Keratinocyte (primary cell): Measurements from ENCODE around the gene DEGS2. TPM values are rescaled to one million over a fixed set of nuclear protein-coding genes. Genes with fewer than 3 reads are reported as not detected.

ENCODE experiments used
- DNase-seq: peaks from one replicate; pipeline ENCODE4 v3.0.0-alpha.2; 2011; ENCODE audit warnings: low read depth, missing footprints, low spot score
- FAIRE-seq: peaks from 2 replicates; lab custom pipeline; 2011; peaks lifted over from hg19 to GRCh38; lab: Jason Lieb, UNC
- H2AFZ ChIP-seq: 2 replicates; pipeline ENCODE4 v1.6.0; 2012; ENCODE audit warnings: low read length, control low read depth, inconsistent platforms; ENCODE audit not compliant: control insufficient read depth
- H3K27ac ChIP-seq: 2 replicates; pipeline ENCODE4 v1.5.1; 2011; ENCODE audit warnings: low read length; ENCODE audit not compliant: control insufficient read depth, insufficient read depth
- H3K27me3 ChIP-seq: 3 replicates; pipeline ENCODE4 v1.6.0; 2011; ENCODE audit warnings: low read length; ENCODE audit not compliant: control insufficient read depth, insufficient read depth; ENCODE audit errors: extremely low read depth
- H3K36me3 ChIP-seq, 2 experiments: 2 replicates in 1 of 2; 3 replicates in 1 of 2; pipeline ENCODE4 v1.5.1; 2011; ENCODE audit warnings: low read length in 2 of 2, mild to moderate bottlenecking in 1 of 2; ENCODE audit not compliant: control insufficient read depth in 2 of 2, insufficient read depth in 2 of 2; ENCODE audit errors: extremely low read depth in 1 of 2
- H3K4me1 ChIP-seq: 3 replicates; pipeline ENCODE4 v1.5.1; 2011; ENCODE audit warnings: low read length; ENCODE audit not compliant: control insufficient read depth, insufficient read depth; ENCODE audit errors: extremely low read depth
- H3K4me2 ChIP-seq: 3 replicates; pipeline ENCODE4 v1.6.0; 2011; ENCODE audit warnings: low read depth, low read length; ENCODE audit not compliant: control insufficient read depth, insufficient read depth; ENCODE audit errors: extremely low read depth
- H3K4me3 ChIP-seq, 3 experiments: fragments of 200-600 bp in 1 of 3; sonication (generic) in 1 of 3; 2 replicates in 2 of 3; 3 replicates in 1 of 3; pipeline ENCODE4 v1.5.1; 2011 to 2016; ENCODE audit warnings: low read length in 3 of 3, mild to moderate bottlenecking in 3 of 3, control low read depth in 2 of 3, inconsistent platforms in 1 of 3, low read depth in 1 of 3, mixed read lengths in 1 of 3, mixed run types in 1 of 3, moderate library complexity in 1 of 3; ENCODE audit not compliant: control insufficient read depth in 2 of 3, insufficient read depth in 2 of 3; ENCODE audit errors: extremely low read depth in 1 of 3
- H3K79me2 ChIP-seq: 2 replicates; pipeline ENCODE4 v1.6.0; 2012; ENCODE audit warnings: low read length; ENCODE audit not compliant: control insufficient read depth, insufficient read depth
- H3K9ac ChIP-seq: 3 replicates; pipeline ENCODE4 v1.6.0; 2011; ENCODE audit warnings: low read length; ENCODE audit not compliant: control insufficient read depth, insufficient read depth; ENCODE audit errors: extremely low read depth
- H3K9me1 ChIP-seq: 3 replicates; pipeline ENCODE4 v1.6.0; 2011; ENCODE audit warnings: low read length; ENCODE audit not compliant: control insufficient read depth, insufficient read depth; ENCODE audit errors: extremely low read depth
- H3K9me3 ChIP-seq: 2 replicates; pipeline ENCODE4 v1.5.1; 2012; ENCODE audit warnings: low read depth, low read length; ENCODE audit not compliant: control insufficient read depth
- H4K20me1 ChIP-seq: 3 replicates; pipeline ENCODE4 v1.6.0; 2011; ENCODE audit warnings: low read length; ENCODE audit not compliant: control insufficient read depth, insufficient read depth; ENCODE audit errors: extremely low read depth
- EZH2 ChIP-seq: IDR thresholded peaks from one replicate; pipeline ENCODE4 v1.6.1; 2012; ENCODE audit warnings: inconsistent platforms, mild to moderate bottlenecking, low read length, moderate library complexity
- dilution Hi-C: fragments of 300-500 bp; cut with MboI; formaldehyde crosslinking; loops from one replicate; pipeline ENCODE4 v1.7.0; 2020; ENCODE audit warnings: low sequenced_read_pairs; ENCODE audit not compliant: extremely low pct_ligation_motif_present
- polyA plus RNA-seq, 5 experiments: library from polyadenylated mRNA; depleted of rRNA in 3 of 5; stranded (reverse) in 3 of 5; stranded (forward) in 1 of 5; unstranded in 1 of 5; fragments of >200 nt; gene quantifications; 1 replicate in 1 of 5; 2 replicates in 3 of 5; 3 replicates in 1 of 5; pipeline versions ENCODE4 v1.2.1 to v1.2.3, GENCODE V29; 2011 to 2012; ENCODE audit warnings: missing spikeins in 2 of 5, low read depth in 1 of 5, low replicate concordance in 1 of 5
- TF ChIP-seq, protein P1 (sequence below), 3 experiments: IDR thresholded peaks in 1 of 3; conservative IDR thresholded peaks in 1 of 3; optimal IDR thresholded peaks in 1 of 3; 2 replicates in 2 of 3; 3 replicates in 1 of 3; pipeline versions ENCODE3 to v1.5.1; 2011; ENCODE audit warnings: low read length in 3 of 3, mild to moderate bottlenecking in 3 of 3, moderate library complexity in 2 of 3, control low read depth in 1 of 3, inconsistent platforms in 1 of 3; ENCODE audit not compliant: insufficient read depth in 2 of 3; ENCODE audit errors: extremely low read depth in 1 of 3

DEGS2 gene
- polyA plus RNA-seq, 1 donor (not counting 4 experiments of a cell fraction or from before 2014, with no cell fraction given): 0.46 TPM

DNA sequence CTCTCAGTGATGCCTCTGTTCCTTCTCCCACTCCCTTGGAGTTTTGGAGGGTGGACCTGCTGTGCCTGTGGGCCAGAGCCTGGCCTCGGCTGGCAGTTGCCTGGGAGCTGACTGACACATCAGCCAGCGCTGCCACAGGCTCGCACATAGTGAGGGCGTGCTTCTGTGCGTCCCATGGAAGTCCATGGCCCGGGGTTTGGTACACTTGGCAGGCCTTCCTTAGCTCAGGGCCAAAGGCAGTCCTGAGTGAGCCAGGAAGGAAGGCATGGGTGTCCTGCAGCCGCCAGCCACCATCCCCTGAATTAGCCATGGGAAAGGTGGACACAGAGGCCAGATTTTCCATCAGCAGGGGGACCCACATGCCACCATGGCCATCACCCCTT lies 1.1 kb upstream of the DEGS2 start:
- H2AFZ ChIP-seq: no peak overlapping the region
- no peak for TF ChIP-seq EZH2
- TF ChIP-seq, protein P1, sequence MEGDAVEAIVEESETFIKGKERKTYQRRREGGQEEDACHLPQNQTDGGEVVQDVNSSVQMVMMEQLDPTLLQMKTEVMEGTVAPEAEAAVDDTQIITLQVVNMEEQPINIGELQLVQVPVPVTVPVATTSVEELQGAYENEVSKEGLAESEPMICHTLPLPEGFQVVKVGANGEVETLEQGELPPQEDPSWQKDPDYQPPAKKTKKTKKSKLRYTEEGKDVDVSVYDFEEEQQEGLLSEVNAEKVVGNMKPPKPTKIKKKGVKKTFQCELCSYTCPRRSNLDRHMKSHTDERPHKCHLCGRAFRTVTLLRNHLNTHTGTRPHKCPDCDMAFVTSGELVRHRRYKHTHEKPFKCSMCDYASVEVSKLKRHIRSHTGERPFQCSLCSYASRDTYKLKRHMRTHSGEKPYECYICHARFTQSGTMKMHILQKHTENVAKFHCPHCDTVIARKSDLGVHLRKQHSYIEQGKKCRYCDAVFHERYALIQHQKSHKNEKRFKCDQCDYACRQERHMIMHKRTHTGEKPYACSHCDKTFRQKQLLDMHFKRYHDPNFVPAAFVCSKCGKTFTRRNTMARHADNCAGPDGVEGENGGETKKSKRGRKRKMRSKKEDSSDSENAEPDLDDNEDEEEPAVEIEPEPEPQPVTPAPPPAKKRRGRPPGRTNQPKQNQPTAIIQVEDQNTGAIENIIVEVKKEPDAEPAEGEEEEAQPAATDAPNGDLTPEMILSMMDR (optimal IDR thresholded peaks at IDR 0.05 in 1 of 3, IDR thresholded peaks at IDR 0.05 in 1 of 3, conservative IDR thresholded peaks at IDR 0.05 in 1 of 3; ENCODE audit: extremely low read depth in 1 of 3, insufficient read depth in 2 of 3, low read length in 3 of 3): no peak
- peaks cover 14% of the 10 kb centered on the region for H3K4me1 ChIP-seq
- H3K27me3 ChIP-seq: peaks cover 30% of the 10 kb centered on the region
- no peaks in the 10 kb centered on the region for H3K9me1 ChIP-seq
- no peak overlapping the region for H3K4me3 ChIP-seq
- no peaks in the 10 kb centered on the region for H3K36me3 ChIP-seq
- H3K27ac ChIP-seq: no peak overlapping the region
- no peaks in the 10 kb centered on the region for H3K79me2 ChIP-seq
- H3K9me3 ChIP-seq: peaks cover 4% of the 10 kb centered on the region
- H3K4me2 ChIP-seq: no peak overlapping the region
- DNase-seq (no peak), FAIRE-seq (no peak)
- no peaks in the 10 kb centered on the region for H4K20me1 ChIP-seq
- no peak overlapping the region for H3K9ac ChIP-seq
- dilution Hi-C loops: no loop called here

DNA sequence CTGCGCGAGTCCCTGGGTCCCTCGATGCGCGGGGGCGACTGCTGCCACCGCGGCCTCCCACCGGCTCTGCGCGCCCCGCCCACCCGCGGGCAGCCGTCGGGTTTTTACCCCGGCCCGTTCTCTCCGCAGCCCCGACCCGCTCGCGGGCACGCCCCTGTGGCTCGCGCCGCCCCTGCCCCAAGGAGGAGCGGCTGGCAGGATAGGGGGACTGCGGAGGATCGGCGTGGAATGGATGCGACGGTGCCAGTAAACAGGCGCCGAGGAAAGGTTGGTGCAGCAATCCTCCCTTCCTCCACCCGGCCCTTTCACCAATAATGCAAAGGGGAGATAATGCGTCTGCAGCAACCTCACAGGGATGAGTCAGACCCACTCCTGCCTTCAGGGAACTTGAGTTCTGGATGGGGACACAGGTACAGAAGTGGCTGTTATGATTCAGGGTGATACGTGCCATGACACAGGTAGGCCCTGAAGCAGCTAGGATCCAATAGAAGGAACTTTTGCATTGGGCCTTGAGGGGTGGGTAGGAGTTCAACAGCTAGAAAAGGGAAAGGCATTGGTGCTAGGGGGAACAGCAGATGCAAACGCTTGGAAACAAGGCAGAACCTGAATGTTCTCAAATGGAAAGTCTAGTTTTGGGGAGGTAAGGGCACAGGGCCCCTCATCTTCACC lies 554 bp upstream of the DEGS2 start:
- dilution Hi-C loops: no loop called here
- Histone ChIP-seq H3K4me3 (peak overlapping the region; percentile 28 to 53 (median 40)), H3K4me1 (peaks cover 14% of the 10 kb centered on the region), H3K9ac (no peak overlapping the region), H3K9me1 (no peaks in the 10 kb centered on the region), H3K9me3 (peaks cover 4% of the 10 kb centered on the region), H2AFZ (peak overlapping the region; percentile 37), H3K79me2 (no peaks in the 10 kb centered on the region), H3K4me2 (peak overlapping the region; percentile 45), H3K36me3 (no peaks in the 10 kb centered on the region), H3K27me3 (peaks cover 30% of the 10 kb centered on the region), H4K20me1 (no peaks in the 10 kb centered on the region), H3K27ac (no peak overlapping the region)
- DNase-seq (no peak), FAIRE-seq (peak; percentile 23)
- TF ChIP-seq, protein P1 (optimal IDR thresholded peaks at IDR 0.05 in 1 of 3, IDR thresholded peaks at IDR 0.05 in 1 of 3, conservative IDR thresholded peaks at IDR 0.05 in 1 of 3; ENCODE audit: extremely low read depth in 1 of 3, insufficient read depth in 2 of 3, low read length in 3 of 3): no peak
- peak; percentile 51 for TF ChIP-seq EZH2
